SK-N-MC (cell line): ENCODE measurements around the gene CFAP58.

Experiments
- EZH2 ChIP-seq: fragments of 200-600 bp; sonication (generic); IDR thresholded peaks from one replicate; pipeline ENCODE4 v1.6.1; 2017; ENCODE audit warnings: antibody characterized with exemption
- FOXP2 ChIP-seq: optimal IDR thresholded peaks from 2 replicates; pipeline ENCODE3; 2011; ENCODE audit warnings: mild to moderate bottlenecking, moderate library complexity; ENCODE audit not compliant: insufficient read depth; ENCODE audit errors: extremely low read length, control extremely low read depth
- POLR2AphosphoS5 ChIP-seq: IDR thresholded peaks from 2 replicates; pipeline ENCODE4 v1.6.1; 2012; ENCODE audit warnings: mild to moderate bottlenecking, low read depth, low read length, borderline replicate concordance

DNA sequence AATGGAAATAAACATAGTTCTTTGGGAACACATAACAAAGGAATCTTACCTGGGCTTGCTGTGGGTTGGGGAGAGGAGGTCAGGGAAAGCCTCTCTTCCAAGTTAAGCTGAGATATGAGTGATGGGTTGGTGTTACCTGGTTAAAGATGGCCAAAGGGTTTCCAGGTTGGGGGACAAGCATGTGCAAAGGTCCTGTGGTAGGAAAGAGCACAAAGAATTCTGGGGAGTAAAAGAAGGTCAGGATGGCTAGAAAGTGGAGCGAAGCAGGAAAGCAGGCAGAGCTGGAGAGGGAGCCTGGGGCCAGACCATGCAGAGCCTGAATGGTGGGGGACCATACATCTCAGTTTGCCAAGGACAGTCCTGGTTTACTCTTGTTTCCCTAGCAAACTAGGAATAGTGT is 133.2 kb downstream of the CFAP58 start:
- no peak for TF ChIP-seq POLR2AphosphoS5
- no peak for TF ChIP-seq FOXP2
- no peak for TF ChIP-seq EZH2
